CD4-positive, alpha-beta T cell treated with Interleukin-21 for 1 hour (primary cell): Measurements from ENCODE around the gene ERF.
A peak's percentile ranks its signal among the peaks of the same experiment; 100 is the strongest.
"Not testable (repeated sequence)": the region's sequence is repeated elsewhere in the genome, so short reads cannot be mapped to it uniquely, and the experiment has no call there.

ENCODE experiments used
- DNase-seq: peaks from one replicate; pipeline ENCODE4 v3.0.0-alpha.2; 2020

Gene ERF

DNA sequence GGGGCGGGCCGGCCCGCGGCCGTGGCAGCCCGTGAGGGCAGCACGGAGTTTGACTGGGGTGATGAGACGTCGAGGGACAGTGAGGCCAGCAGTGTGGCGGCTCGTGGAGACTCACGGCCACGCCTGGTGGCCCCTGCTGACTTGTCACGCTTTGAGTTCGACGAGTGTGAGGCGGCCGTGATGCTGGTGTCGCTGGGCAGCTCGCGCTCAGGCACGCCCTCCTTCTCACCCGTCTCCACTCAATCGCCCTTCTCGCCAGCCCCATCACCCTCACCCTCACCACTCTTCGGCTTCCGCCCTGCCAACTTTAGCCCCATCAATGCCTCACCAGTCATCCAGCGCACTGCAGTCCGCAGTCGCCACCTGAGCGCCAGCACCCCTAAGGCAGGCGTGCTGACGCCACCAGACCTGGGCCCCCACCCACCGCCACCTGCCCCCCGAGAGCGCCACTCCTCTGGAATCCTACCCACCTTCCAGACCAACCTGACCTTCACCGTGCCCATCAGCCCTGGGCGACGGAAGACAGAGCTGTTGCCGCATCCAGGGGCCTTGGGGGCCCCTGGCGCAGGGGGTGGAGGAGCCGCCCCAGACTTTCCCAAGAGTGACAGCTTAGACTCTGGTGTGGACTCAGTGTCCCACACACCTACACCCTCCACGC lies 18.6 kb upstream of the ERF start:
- DNase-seq, result no peak

- DNase-seq, result no peak
These were observed 18.1 kb upstream of the ERF start for GRCh38 chr19:42272989-42273406.

DNA sequence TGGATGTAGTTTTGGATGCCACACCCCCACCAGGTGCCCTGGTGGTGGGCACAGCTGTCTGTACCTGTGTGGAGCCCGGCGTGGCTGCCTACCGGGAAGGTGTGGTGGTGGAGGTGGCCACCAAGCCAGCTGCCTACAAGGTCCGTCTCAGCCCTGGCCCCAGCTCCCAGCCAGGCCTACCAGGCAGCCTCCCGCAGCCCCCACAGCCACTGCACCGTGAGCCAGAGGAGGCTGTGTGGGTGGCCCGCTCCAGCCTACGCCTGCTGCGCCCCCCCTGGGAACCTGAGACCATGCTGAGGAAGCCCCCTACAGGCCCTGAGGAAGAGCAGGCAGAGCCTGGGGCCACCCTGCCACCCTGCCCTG lies 17.6 kb upstream of the ERF start:
- no peak for DNase-seq

- no peak for DNase-seq
These were observed 17.1 kb upstream of the ERF start for GRCh38 chr19:42271861-42272534.

- DNase-seq, result no peak
These were observed 16.1 kb upstream of the ERF start for GRCh38 chr19:42271045-42271419.

DNA sequence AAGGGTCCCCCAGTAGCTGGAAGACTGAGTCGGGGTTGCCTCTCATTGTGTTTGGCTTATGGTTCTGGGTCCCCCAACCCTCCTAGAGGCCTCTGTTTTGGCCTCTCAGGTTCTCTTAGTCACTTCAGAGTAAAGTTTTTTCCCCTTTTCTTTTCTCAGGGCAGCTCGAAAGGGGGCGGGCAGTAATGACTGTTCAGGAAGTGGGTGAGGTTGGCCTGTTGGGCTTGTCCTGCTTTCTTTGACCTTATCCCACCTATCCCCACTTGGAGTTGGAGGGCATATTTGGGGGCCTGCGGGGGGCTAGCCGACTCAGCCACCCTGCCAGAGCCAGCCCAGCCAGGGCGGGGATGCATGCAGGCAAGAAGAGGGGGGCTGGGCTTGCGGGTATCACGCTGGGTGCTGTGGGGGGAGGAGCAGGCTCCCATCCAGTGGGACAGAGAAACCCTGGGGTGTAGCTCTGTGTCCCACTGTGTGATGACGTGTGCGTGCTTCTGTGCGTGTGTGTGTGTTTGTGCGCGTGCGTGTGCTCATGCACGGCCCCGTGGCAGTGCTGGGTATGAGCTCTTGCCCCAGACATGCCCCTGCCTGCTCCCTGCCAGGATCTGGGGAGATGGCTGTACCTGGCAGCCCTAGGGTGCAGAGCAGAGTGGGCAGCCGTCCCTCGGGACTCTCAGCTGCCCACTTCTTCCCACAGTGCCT lies 15.6 kb upstream of the ERF start:
- peak; percentile 88 for DNase-seq

DNA sequence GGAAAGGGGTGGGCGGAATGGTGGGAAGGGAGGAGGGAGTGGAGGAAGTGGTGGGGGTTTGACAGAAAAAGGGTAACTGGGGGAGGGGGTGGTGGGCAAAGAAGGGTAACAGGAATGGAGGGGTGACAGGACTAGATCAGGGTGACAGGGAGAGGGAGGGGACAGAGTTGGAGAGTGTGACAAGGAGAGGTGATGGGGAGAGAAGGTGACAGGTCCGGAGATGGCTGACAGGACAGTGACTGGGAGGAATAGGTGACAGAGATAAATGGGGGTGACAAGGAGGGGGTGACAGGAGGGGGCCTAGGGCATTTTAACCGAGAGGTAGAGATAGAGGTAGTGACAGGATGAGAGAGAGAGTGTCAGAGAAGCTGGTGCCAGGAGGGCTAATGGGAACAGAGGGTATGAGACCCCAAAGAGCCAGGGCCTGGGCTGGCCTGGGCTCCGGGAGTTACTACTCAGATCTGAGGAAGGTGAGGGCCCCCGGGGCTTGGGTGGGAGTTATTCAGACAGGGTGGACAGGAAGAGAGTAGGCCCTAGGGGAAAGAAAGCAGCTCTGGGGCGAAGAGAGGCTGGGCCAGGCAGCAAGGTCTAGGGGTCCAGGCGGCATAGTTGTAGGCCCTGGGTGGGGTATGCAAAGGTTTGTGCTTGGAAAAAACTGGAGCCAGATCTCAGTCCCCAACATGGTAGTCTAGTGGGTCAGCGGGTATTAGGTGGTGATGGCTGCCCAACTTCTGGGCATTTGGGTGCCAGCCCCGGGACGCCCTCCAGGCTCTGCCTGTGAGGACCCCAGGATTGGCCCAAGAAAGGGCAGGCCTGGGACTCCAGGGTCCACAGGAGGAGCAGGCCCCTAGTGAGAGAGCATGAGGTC lies 14.8 kb upstream of the ERF start:
- peak; percentile 60 for DNase-seq

GRCh38 chr19:42268704-42269477 lies 14.0 kb upstream of the ERF start, which contains the start of gene CIC:
Gene CIC (plus strand): TSS chr19:42269252. CDS start chr19:42271784, 2,532 bp downstream.
- DNase-seq, result peak; percentile 100

- peak; percentile 100 for DNase-seq
These were observed 13.3 kb upstream of the ERF start for GRCh38 chr19:42268142-42268703.

- DNase-seq, result no peak
These were observed 12.8 kb upstream of the ERF start for GRCh38 chr19:42267644-42268141.

DNA sequence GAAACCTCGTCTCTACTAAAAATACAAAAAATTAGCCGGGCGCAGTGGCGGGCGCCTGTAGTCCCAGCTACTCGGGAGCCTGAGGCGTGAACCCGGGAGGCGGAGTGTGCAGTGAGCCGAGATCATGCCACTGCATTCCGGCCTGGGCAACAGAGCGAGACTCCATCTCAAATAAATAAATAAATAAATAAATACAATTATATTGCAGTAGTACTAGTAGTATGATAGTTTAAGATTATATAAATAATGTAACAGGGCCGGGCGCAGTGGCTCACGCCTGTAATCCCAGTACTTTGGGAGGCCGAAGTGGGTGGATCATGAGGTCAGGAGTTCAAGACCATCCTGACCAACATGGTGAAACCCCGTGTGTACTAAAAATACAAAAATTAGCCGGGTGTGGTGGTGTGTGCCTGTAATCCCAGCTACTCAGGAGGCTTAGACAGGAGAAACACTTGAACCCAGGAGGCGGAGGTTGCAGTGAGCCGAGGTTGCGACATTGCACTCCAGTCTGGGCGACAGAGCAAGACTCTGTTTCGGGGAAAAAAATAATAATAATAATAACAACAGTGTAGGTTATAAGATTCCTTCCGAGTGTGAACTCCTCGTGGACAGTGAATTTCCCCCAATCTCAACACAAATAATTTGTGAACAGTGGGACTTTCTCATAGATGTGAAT lies 12.1 kb upstream of the ERF start:
- DNase-seq, result not testable (repeated sequence)

DNA sequence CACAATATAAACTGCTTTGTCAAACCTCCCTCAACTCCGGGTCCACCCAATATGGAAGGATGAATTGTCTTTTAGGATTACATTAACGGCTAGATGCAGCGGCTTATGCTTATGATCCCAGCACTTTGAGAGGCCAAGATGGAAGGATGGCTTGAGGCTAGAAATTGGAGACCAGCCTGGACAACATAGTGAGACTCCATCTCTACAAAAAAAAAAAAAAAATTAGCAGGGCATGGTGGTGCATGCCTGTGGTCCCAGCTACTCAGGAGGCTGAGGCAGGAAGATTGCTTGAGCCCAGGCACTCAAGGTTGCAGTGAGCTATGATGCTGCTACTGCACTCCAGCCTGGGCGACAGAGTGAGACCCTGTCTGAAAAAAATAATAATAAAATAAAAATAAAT lies 11.2 kb upstream of the ERF start:
- not testable (repeated sequence) for DNase-seq

GRCh38 chr19:42261763-42262162 lies 6.8 kb upstream of the ERF start:
- no peak for DNase-seq

- not testable (repeated sequence) for DNase-seq
These were observed 2.9 kb upstream of the ERF start for GRCh38 chr19:42257842-42258241.

- DNase-seq, result no peak
These were observed 1.1 kb upstream of the ERF start for GRCh38 chr19:42255766-42256745.

DNA sequence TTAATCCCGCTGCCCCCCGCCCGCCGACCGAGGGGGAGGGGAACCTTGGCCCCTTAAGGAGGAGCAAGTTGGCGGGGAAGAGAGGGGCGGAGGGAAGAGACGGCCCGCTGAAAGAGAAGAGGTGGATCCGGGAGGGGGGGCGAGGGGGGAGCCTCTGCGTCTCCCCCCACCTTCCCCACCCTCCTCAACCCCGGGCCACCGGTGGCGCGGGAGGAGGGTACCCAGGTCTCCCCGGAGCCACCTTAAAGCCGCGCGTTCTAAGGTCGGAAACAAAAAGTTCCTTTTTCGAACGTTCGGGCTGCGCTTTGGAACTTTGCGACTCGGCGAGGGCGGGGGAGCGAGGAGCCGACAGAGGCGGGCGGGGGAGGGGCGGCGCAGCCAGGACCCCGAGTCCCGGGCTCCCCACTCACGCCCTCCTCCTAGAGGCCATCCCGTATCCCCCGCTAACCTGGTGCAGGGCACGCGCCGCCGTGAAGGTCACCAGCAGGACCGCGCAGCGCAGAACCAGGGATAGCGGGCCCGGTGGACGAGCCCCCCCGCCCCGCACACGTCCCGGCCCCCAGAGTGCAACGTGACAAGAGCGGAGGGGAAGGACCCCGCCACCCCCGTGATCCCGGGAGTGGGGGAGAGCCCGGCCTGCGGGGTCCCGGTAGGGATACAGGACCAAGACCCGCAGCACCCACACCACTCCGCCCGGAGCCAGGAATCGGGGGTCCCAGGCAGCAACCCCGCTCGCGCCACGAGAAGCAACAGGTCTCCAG lies 659 bp downstream of the ERF start:
- peak; percentile 81 for DNase-seq

DNA sequence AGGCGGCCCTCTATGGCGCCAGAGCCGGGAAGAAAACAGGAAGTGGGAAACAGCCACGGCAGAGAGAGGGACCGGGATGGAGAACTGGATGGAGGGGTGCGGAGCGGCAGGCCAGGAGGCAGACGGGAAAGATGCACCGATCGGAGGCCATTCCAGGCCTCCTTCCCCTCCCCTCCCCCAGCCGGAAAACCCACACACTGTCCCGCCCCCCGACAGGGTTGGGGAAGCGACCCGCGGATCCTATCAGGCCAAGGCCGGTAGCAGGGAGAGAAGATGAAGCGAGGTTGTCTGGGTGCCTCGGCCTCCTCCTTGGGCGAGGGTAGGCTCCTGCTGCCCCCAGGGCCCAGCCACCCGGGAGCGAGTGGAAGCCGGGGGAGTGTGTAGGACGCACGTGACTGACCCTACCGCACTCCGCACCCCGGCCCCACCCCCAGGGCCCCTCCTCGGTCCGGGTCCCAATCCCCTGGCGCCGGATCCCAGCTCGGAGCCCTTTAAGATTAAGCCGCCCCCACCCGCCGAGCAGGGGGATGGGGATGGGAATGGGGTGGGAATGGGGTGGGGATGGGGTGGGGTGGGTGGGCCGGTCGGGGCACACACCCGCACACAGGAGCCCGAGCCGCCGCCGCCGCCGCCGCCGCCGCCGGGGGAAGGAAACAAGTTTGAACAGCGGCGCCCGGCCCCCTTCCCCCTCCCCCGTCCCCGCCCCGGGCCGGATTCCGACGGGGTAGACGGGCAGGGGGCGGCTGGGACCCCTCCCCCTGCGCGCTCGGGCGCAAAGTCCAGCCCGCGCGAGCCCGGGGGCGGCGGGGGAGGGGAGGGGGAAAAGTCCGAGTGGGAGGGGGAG lies 1.5 kb downstream of the ERF start:
- peak; percentile 63 for DNase-seq
